ENCODE measurements around the gene ASB16.
"Not testable (repeated sequence)": the region's sequence is repeated elsewhere in the genome, so short reads cannot be mapped to it uniquely, and the experiment has no call there.

The ASB16 gene

DNA sequence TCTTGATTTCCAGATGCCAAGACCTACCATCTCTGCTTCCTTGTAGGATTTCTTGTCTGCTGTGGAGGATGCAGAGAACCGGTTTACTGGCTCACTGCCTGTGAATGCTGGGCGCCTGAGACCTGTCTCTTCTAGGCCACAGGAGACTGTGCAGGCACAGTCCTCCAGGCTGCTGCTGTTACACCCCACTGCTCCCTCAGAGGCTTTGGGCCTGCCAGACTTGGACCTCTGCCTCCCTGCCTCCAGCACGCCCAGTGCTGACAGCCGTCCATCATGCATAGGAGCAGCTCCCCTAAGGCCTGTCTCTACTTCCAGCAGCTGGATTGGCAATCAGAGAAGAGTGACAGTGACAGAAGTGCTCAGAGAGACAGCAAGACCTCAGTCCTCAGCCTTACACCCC is 22.7 kb upstream of the ASB16 start:
- no peak for DNase-seq

DNA sequence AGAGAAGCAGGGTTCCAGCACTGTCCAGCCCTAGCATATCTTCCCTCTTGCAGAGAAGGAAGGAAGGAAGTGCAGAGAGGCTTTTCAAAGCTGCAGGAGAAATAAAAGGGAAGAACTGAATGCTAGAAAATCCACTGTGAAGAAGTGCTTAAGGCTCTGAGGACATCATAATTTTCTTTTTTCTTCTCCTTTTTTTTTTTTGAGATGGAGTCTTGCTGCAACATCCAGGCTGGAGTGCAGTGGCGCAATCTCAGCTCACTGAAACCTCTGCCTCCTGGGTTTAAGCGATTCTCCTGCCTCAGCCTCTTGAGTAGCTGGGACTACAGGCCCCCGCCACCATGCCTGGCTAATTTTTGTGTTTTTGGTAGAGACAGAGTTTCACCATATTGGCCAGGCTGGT is 21.4 kb upstream of the ASB16 start:
- DNase-seq: not testable (repeated sequence)

DNA sequence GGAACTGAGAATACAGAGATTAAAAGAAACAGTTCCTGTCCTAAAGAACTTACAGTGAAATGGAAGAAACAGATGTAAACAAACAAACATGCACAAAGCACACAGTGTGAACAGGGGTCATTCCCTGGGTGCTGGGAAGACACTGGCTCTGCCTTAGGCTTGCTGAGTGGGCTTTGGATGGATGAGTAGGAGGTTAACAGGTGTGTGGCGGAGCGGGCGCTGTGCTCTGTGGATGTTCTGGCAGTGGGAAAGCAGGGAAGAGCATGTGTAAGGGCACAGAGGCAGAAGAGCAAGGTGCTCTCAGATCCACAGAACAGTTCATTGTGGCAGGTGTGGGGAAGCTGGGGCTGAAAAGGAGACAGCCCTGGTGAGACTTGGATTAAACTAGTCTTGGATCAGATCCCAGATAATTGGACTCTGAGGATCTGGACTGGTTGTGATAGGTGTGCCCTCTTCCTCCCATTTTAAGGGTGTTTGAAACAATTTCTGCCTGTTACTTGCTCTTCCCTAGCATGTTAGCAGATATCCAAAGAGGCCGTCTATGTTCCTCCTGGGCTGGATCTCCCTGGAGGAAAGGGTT is 20.7 kb upstream of the ASB16 start:
- DNase-seq: no peak

DNA sequence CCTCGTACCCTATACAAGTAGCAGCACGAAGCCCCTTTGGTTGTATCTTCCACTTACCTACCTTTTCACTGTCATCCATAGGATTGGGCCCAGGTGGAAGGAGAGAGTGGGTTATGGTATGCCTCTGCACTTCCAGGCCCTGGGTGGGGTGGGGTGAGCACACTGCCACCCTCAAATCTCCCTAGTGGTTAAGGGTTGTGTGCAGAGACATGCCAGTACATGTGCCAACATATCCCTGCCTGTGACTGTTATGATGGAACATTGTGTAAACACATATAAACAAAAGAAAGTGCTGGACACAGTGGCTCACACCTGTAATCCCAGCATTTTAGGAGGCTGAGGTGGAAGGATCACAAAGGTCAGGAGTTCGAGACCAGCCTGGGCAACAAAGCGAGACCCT is 17.6 kb upstream of the ASB16 start:
- no peak for DNase-seq

DNA sequence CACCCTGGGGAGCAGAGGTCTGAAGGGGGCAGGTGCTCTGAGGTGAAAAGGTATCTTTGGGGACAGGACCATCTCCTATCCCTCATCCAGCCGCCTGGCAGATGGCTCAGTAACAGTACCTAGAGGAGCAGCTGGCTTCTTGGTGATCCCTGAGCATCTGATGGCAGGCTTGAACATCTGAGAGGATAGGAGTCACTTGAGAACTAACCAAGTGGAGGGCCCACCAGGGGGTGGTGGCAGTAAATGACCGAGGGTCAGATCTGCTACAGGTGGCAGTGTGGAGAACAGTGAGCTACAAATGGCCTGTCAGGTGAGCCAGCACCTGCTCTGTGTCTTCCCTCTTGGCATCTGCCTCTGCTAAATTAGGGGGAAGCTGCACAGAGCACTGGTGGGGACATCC is 15.0 kb upstream of the ASB16 start:
- DNase-seq: no peak

DNA sequence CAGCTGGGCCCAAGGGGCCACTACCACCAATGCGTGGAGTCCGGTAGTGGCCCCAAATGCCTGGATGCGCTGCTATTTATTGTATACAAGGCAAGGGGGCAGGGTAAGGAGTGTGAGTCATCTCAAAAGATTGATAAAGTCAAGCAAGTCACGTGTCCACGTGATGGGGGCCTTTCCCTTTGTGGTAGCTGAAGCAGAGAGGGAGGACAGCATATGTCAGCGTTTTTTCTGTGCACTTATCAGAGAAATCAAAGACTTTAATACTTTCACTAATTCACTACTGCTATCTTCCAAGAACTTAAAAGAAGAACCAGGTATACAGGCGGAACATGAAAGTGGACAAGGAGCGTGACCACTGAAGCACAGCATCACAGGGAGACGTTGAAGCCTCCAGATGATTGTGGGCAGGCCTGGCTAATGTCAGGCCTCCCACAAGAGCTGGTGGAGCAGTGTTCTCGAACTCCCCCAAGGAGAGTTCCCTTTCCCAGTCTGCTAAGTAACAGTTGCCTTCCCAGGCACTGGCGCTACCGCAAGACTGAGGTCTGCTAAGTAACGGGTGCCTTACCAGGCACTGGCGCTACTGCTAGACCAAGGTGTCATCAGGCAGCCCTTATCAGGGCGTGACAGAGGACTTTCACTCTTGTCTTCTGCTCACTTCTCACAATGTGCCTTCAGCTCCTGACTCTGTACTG is 10.8 kb upstream of the ASB16 start:
- no peak for DNase-seq

DNA sequence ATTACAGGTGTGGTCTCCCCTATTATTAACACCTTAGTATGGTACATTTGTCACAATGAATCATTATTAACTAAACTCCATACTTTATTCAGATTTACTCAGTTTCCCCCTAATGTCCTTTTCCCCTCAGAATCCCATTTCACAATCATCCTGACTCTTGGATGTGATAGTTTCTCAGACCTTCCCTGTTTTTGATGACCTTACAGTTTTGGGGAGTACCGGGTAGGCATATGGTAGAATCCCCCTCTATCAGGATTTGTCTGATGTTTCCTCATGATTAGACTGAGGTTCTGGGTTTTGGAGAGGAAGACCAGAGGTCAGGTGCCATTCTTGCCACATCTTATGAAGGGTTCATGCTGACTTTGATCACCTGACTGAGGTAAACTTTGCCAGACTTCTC is 6.0 kb upstream of the ASB16 start:
- no peak for DNase-seq

DNA sequence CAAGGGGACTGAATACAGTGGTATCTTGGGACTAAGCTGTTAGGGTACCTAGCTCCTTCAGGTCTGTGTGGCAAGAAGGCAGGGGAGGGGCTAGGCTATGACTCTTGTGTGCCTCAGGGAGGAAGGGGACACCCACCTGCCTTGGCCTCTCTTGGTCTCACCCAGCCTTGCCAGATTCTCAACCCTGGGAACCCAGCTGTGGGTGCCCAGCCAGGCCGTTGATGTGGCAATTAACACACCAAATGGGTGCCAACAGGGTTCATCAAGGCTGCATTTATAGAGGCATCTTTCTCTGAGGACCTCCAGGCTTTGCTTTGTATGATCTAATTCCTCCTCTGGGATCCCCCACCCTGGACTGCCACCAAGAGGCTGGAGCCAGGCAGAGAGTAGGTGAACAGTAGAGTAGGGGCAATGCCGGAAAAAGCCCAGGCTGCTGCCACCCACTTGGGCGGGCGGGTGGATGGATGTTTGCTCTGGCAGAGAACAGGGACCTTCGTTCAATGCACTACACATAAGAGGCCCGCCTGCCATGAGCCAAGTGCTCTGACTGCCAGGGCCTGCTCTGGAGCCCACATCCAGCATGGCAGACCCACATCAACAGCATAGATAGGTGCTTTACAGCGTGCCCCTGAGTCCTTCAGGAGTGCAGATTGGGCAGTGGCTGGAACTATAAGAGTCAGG is 3.2 kb upstream of the ASB16 start:
- no peak for DNase-seq

DNA sequence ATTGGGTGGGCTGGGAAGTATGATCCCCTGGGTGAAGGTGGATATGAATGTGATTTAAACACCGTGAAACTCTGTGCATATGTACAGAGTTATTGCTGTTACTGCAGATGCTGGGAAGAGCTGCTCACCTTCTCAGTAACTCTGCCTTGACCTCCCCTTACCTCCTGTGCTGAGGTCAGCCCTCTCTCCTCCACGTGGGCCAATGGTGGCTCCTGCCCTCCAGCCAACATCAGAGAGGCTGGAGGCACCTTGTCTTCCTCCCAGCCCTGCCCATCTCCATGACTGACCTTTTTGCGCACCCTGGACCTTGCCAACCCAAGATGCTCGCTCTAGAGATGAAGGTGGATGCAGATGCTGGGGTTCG is 387 bp upstream of the ASB16 start:
- DNase-seq: no peak

DNA sequence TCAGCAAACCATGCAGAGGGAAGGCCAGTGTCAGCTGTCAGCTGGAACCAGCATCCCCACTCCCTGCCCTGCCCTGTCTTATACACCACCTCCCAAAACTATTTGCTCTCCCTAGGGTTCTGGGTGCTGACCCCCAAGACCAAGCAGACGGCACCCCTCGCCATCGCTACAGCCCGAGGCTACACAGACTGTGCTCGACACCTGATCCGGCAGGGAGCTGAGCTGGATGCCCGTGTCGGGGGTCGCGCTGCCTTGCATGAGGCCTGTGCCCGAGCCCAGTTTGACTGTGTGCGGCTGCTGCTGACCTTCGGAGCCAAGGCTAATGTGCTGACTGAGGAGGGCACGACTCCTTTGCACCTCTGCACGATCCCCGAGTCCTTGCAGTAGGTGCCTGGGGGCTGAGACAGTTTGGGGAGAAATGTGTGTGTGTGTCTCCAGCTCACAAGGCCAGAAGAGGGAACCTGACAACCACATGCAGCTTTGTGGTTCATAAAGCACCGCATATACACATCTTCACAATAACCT is 1.5 kb downstream of the ASB16 start:
- no peak for DNase-seq

DNA sequence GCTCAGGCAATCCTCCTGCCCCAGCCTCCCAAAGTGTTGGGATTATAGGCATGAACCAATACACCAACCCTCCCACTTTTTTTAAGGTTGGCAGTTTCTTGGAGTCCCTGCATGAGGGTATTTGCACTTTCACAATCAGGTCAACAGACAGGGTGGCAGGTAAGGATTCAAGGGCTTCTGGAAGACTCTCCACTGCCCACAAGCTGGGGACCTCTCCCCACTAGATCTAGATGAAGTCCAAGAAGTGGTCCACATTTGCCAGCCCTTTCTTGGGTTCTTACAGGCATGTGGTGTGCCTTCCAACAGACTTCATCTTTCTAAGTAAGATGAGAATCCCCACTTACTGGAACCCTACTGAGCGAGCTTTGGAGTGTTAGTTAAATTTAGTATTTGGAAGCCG is 3.9 kb downstream of the ASB16 start:
- DNase-seq: no peak

DNA sequence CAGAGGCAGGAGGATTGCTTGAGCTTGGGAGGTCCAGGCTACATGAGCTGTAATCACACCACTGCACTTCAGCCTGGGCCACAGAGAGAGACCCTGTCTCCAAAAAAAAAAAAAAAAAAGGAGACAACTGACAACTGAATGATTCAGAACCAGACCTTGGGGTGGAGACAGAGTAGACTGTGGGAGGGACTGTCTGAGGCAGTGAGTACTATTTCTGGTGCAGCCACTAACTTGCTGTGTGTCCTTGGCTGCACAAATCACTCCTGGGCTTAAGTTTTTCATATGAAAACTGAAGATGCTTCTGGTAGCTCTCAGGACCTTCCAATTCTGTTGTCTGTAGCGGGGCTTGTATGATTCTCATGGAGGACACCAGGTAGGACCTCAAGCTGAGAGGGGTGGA is 5.8 kb downstream of the ASB16 start:
- no peak for DNase-seq

DNA sequence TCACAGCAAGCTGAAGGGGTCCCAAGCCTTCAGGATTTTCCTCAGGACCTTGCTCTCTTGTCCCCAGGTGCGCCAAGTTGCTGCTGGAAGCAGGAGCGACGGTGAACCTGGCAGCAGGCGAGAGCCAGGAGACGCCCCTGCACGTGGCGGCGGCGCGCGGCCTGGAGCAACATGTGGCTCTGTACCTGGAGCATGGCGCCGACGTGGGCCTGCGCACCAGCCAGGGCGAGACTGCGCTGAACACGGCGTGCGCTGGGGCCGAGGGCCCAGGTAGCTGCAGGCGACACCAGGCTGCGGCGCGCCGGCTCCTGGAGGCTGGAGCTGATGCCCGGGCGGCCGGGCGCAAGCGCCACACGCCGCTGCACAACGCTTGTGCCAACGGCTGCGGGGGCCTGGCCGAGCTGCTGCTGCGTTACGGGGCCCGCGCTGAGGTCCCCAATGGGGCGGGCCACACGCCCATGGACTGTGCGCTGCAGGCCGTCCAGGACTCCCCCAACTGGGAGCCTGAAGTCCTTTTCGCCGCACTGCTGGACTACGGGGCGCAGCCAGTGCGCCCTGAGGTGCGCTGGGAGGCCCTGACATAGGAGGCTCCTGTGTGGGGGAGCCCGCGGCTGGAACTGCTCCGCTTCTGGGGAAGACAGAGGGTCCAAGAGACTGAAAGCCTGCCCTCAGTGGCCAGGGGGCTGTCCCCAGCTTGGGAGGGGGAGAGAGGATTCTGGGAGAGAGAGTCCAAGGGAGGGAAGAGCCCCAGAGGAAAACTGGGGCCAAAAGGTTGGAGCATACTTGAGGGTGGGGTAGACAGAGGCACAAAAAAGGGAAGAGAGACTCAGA is 6.4 kb downstream of the ASB16 start:
- no peak for DNase-seq

DNA sequence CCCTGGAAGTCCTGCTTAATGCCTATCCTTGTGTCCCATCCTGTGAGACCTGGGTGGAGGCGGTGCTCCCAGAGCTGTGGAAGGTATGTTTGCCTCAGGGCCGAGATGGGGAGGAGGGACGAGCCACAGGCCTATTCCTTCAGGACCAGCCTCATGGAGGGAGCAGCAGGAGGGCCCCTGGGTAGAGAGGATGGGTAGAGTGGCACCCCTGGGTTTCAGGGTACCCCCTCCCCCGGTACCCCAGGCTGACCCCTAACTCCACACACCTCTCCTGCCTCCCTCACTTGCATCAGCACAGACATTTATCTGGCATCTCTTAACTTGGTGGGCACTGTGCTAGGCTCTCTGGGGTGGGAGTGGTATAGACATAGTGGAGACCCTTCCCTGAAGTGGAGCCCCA is 7.1 kb downstream of the ASB16 start:
- DNase-seq: no peak

DNA sequence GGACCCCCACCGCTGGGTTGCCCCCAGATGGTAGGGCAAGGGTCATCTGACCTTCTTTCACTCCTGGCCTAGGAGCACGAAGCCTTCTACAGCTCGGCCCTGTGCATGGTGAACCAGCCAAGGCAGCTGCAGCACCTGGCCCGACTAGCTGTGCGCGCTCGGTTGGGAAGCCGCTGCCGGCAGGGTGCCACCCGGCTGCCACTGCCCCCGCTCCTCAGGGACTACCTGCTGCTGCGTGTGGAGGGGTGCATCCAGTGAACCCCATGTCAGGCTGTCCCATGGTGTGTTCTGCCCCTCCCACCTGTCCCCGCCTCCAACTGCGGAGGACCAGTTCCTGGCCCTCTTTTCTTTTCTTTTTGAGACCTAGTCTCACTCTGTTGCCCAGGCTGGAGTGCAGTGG is 7.6 kb downstream of the ASB16 start:
- no peak for DNase-seq

DNA sequence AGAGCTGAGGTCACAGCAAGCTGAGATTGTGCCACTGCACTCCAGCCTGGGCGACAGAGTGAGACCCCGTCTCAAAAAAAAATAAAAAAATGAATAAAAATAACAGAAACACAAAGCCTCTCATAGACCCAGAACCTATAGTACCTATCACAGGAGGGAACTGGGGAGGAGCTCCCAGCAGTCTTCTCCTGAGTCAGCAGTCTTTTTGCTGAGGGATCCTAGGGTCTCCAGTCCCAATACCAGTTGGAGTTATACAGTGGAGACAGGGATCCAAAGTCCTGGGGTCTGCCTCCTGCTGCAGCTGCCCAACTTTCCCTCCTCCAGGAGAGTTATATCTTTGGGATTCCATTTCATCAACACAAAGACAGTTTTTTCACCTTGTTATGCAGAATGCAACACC is 12.5 kb downstream of the ASB16 start:
- no peak for DNase-seq

DNA sequence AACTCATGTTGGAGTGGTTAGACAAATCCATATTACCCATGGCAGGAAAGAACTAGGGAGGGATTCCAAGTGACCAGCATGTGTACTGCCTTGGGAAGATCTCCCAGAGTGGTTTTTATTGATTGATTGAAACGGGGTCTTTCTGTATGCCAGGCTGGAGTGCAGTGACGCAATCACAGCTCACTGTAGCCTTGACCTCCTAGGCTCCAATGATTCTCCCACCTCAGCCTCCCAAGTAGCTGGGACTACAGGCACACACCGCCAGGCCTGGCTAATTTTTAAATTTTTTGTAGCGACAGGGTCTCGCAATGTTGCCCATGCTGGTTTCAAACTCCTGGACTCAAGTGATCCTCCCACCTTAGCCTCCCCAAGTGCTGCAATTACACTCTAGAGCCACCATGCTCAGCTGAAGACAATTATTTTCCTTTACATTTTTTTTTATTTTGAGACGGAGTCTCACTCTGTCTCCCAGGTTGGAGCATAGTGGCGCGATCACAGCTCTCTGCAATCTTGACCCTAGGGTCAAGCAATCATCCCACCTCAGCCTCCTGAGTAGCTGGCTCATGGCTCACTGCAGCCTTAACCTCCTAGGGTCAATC is 13.8 kb downstream of the ASB16 start:
- no peak for DNase-seq

DNA sequence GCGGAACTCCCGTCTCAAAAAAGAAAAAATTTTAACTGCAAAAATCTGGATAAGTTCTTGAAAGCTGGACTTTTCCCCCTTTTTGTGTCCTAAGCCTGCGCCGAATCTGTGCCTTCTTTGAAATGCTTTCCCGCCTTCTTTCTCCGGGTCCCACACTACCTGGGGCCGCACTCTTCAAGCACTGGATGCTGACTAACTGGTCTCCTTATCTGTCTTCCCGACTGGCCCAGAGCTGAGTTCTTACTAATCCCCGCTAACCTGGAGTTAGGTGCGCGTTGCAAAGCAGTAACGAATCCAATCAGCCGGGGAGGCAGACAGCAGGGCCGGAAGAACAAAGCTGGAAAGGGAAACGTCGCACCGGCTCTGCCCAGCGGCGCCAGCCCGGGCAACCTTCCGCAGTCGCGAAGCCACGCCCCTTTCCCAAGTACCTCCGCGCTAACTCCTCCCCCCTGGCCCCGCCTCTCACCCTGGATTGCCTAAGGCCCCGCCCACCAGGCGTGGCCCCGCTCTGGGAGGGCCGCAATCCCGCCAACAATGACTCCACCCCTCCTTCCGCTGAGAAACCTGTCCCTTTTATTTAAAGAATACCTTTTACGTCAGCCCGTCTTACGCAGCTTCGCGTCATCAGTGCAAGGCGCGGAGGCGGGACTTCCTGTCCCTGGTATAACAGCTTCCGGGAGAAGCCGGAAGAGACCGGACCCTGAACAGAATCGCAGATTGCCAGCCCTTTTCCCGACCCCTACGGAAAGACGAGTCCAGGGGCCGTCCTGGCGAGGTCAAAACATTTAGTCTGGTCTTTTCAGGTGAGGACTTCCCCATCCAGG is 16.0 kb downstream of the ASB16 start, which contains the start of gene TMUB2:
TSS of gene TMUB2 (plus strand) at position 666 of the 824 bp plus-strand sequence. CDS start 737 bp downstream, outside the sequence.
- peak; percentile 98 to 100 for DNase-seq

DNA sequence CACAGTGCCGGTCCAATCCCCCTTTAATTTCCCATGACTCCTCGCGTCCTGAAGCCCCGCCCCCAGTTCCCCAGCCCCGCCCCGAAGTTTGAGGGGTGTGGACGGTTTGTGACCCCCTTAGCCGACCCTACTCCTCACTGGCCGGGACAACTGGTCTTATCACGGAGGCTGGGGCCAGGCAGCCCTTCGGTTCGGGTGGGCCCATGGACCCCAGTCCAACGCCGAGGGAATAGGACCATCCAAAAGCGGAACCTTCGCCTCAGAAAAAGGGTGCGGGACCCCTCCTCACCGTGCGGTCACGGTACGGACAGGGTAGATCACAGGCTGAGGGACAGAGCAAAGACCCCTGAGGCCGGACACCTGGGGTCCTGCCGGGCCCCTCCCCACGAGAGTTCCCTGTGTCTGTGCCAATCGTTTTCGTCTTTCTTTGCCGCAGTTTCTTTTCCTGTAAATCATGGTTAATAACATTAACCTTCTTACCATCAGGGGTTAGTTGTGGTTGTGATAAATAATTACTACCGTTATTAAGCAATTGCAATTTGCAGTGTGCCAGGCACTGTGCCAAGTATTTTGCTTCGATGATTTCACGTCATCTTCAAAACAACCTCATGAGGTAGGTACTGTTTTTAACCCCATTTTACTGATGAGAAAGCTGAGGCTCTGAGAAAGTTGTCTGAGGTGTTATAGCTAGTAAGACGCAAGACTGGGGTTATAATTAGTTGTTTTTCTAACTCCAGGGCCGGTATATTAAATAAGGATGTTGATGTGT is 16.8 kb downstream of the ASB16 start:
- DNase-seq: no peak

DNA sequence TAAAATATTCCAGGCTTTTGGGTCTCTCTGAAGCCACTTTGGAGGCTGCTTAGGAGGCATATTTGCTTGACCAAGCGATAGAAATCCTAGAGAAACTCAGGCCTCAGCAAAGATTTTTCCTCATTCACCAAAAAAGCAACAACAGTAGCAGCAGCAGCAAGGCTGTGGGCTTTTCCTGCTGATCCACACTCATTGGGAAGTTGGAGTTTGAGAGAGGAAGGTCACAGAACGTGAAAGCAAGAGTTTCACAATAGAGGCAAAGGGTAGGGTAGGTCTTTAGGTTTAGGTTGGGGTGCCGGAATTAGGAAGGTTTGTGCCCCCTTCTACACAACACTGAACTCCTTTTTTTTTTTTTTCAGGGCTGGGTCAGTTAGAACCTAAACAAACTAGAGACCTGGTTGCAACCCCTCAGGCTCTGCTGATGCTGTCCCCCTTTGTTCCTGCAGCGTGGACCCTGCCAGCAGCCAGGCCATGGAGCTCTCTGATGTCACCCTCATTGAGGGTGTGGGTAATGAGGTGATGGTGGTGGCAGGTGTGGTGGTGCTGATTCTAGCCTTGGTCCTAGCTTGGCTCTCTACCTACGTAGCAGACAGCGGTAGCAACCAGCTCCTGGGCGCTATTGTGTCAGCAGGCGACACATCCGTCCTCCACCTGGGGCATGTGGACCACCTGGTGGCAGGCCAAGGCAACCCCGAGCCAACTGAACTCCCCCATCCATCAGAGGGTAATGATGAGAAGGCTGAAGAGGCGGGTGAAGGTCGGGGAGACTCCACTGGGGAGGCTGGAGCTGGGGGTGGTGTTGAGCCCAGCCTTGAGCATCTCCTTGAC is 18.3 kb downstream of the ASB16 start:
- DNase-seq: no peak
